Motor neuron (in vitro differentiated cells): ENCODE results near the gene DHX30. TPM values are rescaled to one million over a fixed set of nuclear protein-coding genes. Genes with fewer than 3 reads are reported as not detected.

Experiments
- ATAC-seq, 8 experiments: fragments of 200-7000 bp; cut with Tn5 transposase; replicated peaks in 6 of 8; 2 replicates each; pipeline ENCODE4 v1.8.0; 2021; ENCODE audit warnings: mild to moderate bottlenecking in 8 of 8, moderate library complexity in 8 of 8
- H3K27ac ChIP-seq, 2 donors: fragments of 250-450 bp; sonication (Bioruptor Pico); 2 replicates each; pipeline ENCODE4 v1.9.0; 2021; ENCODE audit warnings: antibody characterized with exemption in 2 of 2, mild to moderate bottlenecking in 2 of 2, moderate library complexity in 1 of 2
- H3K4me1 ChIP-seq, 2 donors: fragments of 250-450 bp; sonication (Bioruptor Pico); replicated peaks in 1 of 2; 2 replicates each; pipeline ENCODE4 v1.6.1; 2021; ENCODE audit warnings: antibody characterized with exemption in 2 of 2, mild to moderate bottlenecking in 2 of 2, moderate library complexity in 1 of 2
- H3K4me3 ChIP-seq, 5 donors: fragments of 250-450 bp; sonication (Bioruptor Pico); 2 replicates each; pipeline ENCODE4 v1.9.0; 2021; ENCODE audit warnings: antibody characterized with exemption in 5 of 5, mild to moderate bottlenecking in 5 of 5, moderate library complexity in 4 of 5
- WGBS, 10 experiments: fragments of 450-650 bp; shearing (Covaris generic); methylation state at CpG; one replicate each; pipeline ENCODE4 v1.0.0; 2022; 5-methylcytosine and 5-hydroxymethylcytosine counted together
- in situ Hi-C, 9 experiments: fragments of 400-800 bp; cut with MboI; loops; one replicate each; pipeline ENCODE4 v1.15.0; 2021; ENCODE audit warnings: low sequenced_read_pairs in 9 of 9, low pct_unique_long_range_greater_than_20kb in 2 of 9; ENCODE audit not compliant: unreplicated experiment in 9 of 9
- total RNA-seq, 8 experiments: library from RNA; unstranded; fragments of 300-600 nt; gene quantifications; 2 replicates each; pipeline versions ENCODE4 v1.2.3 to v1.2.4, GENCODE V29; 2022

The DHX30 gene
- total RNA-seq, 8 experiments from 2014 or later, result 44.7 to 98.8 (median 56.8) TPM

DNA sequence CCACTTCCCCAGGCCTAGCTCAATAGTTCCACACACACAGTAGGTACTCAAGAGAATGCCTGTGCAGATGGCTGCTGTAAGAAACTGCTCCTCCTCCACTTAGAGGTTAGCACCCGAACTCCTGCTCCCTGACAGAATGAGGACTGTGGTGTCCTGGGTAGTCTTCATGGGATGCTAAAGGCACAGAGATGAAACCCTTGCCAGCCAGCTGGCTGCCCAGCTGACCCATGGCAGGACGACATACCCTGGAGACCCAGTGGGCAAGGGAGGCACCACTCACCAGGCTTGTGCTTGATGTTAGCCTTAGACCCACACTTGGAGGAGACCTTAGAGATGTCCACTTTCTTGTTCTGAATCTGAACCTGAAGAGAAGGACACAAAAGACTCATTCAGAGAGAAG, 54.2 kb downstream of the DHX30 start:
- no peak for ATAC-seq
- Histone ChIP-seq H3K4me3 (no peak overlapping the region), H3K4me1 (no peaks in the 10 kb centered on the region), H3K27ac (no peak overlapping the region)
- in situ Hi-C loops, result loop anchor here in 2 of 9 experiments (10.0 to 25.0 kb wide), 2 partner anchors 298 to 305 kb away; no protein-coding TSS in a partner anchor
- WGBS, 10 experiments, result 44 to 83% (median 76%) methylated on average over 1 to 2 of the region's 2 CpGs; no CpG with 5 or more reads in 7 of the 10 experiments

DNA sequence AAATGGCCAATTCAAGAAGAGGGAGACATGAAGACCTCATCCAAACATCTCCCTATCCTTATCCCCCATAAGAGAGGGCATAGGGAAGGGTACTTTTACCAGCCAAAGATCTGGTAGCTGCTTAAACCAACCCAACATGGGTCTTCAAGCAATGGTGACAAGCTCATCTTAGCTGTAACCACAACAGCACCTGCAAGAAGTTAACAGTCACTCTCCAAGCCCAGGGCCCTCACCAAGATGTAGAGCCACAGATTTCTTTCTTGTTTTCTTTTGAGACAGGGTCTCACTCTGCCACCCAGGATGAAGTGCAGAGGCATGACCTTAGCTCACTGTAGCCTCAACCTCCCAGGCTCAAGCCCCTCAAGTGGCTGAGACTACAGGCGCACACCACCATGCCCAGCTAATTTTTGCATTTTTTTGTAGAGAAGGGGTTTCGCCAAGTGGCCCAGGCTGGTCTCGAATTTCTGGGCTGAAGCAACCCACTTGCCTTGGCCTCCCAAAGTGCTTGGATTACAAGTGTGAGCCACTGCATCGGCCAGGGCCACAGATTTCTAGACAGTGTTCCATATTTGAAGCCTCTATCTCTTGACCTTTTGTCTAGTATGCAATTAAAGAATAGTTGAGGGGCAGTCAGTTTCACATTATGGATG, 57.1 kb downstream of the DHX30 start:
- H3K4me3 ChIP-seq, result no peak overlapping the region
- no peak for ATAC-seq
- no peaks in the 10 kb centered on the region for H3K4me1 ChIP-seq
- WGBS, 10 experiments, result 83 to 100% (median 100%) methylated on average over 1 to 3 of the region's 4 CpGs; no CpG with 5 or more reads in 2 of the 10 experiments
- in situ Hi-C loops, result loop anchor here in 2 of 9 experiments (10.0 to 25.0 kb wide), 2 partner anchors 295 to 302 kb away; no protein-coding TSS in a partner anchor
- H3K27ac ChIP-seq, result no peak overlapping the region

DNA sequence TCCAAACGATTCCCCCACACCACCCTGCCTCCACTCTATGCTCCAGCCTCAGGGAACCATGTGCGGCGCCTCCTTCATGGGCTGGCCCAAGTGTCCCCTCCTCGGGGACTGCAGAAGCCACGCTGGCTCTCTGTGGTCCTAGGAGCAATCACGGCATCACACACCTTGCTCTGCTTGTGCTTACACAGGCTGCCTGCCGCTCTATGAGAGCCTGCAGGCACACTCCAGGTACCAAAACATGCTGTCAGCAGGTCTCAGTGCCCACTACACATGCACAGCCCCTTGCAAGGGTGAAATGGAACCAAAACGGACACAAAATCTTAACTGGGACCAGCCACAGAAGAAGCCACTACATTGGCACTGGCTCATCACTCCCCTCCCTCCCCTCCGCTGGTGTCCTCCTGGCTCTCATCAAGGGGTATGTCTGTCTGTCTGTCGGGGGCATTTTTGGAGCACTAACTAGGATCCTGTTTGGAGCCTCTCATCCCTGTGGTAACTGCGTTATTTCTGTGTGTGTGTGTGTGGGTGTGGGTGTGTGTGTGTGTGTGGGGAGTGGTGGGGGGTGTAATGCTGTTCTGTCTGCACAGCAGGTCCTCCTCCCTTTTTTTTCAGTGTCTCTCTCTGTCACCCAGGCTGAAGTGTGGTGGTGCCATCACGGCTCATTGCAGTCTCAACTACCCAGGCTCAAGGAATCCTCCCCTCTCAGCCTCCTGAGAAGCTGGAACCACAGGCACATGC, 60.6 kb downstream of the DHX30 start:
- Histone ChIP-seq H3K4me3 (no peak overlapping the region), H3K27ac (no peak overlapping the region), H3K4me1 (no peaks in the 10 kb centered on the region)
- WGBS, 10 experiments, result 43 to 100% (median 90%) methylated on average over 1 to 8 of the region's 12 CpGs; no CpG with 5 or more reads in 3 of the 10 experiments
- in situ Hi-C loops, result loop anchor here in 1 of 9 experiments (25.0 kb wide), 1 partner anchor 299 kb away; no protein-coding TSS in a partner anchor
- ATAC-seq, result no peak

DNA sequence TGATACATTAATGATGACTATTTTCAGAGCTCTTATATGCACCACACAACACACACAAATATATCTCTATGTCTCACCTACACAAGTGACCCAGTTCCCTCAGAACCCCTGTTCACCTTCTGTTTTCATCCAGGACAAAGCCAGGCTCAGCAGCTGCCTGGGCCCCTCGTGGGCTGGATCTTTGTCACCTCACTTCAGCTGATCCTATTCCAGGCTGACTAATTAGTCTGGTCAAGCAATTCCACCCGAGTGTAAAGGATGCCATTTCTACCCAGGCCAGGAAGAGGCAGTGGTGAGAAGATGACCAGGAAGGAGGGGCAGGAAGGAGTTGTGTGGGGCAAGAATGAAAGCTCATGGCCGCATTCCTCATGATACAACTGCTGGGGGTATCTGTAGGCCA, 62.3 kb downstream of the DHX30 start:
- no peaks in the 10 kb centered on the region for H3K4me1 ChIP-seq
- in situ Hi-C loops, result loop anchor here in 1 of 9 experiments (25.0 kb wide), 1 partner anchor 297 kb away; no protein-coding TSS in a partner anchor
- WGBS, 10 experiments, result 20 to 67% (median 58%) methylated on average over 1 to 3 of the region's 3 CpGs; no CpG with 5 or more reads in 5 of the 10 experiments
- no peak overlapping the region for H3K27ac ChIP-seq
- ATAC-seq, result peak in 1 of 8 experiments; percentile 17
- H3K4me3 ChIP-seq, result no peak overlapping the region

DNA sequence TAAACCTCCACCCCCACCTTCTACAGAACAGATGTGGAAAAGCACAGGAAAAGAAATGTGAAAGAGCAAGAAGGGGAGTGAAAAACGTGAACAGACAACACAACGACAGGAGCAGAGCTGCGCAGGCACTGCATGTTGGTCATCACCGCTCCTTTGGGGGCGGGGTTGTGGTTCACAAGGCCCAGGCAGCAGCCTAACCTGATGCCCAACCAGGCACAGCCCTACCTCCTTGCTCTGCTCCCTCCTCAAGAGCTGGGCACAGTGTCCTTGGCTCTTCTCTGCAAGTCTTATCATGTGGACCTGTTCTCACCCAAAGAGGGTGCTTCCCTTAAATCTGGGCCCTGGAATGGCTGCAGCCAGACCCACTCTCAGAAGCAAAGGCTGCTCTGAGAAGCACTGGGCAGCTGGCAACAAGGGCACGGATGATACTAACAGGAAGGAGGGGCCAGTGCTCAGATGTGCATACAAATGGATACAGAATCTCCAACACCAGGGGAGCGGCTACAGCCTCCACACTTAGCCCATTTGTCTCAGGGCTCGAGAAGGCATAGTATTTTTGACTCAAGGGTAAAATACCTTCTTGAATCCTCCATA, 64.6 kb downstream of the DHX30 start:
- WGBS, 10 experiments, result 80 to 100% (median 91%) methylated on average over 1 to 6 of the region's 8 CpGs; no CpG with 5 or more reads in 2 of the 10 experiments
- H3K4me1 ChIP-seq, result no peaks in the 10 kb centered on the region
- H3K27ac ChIP-seq, result no peak overlapping the region
- in situ Hi-C loops, result loop anchor here in 1 of 9 experiments (25.0 kb wide), 1 partner anchor 295 kb away; no protein-coding TSS in a partner anchor
- H3K4me3 ChIP-seq, result no peak overlapping the region
- ATAC-seq, result peak in 1 of 8 experiments; percentile 62

DNA sequence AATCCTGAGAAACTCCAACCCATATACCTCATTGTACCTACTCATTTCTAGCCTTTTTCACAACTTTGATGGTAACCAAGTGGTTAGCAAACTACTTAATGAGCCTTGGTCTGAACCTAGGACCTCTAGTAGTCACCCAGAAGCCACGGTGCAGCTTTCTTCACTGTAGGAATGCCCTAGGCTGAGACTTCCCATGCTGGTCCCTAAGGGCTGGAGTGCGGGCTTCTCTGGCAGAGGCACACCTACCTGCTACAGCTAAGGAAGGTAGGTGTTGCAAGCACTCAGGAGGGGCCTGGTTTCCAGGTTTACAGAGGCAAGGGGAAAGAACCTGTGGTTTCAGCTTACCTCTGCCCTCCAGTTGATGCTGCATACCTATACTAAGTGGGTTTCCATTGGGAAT, 65.4 kb downstream of the DHX30 start:
- WGBS, 10 experiments, result 80 to 100% (median 100%) methylated on average over 1 of the region's 2 CpGs; no CpG with 5 or more reads in 2 of the 10 experiments
- Histone ChIP-seq H3K4me1 (no peaks in the 10 kb centered on the region), H3K27ac (no peak overlapping the region), H3K4me3 (no peak overlapping the region)
- no peak for ATAC-seq
- in situ Hi-C loops, result loop anchor here in 1 of 9 experiments (25.0 kb wide), 1 partner anchor 294 kb away; no protein-coding TSS in a partner anchor

DNA sequence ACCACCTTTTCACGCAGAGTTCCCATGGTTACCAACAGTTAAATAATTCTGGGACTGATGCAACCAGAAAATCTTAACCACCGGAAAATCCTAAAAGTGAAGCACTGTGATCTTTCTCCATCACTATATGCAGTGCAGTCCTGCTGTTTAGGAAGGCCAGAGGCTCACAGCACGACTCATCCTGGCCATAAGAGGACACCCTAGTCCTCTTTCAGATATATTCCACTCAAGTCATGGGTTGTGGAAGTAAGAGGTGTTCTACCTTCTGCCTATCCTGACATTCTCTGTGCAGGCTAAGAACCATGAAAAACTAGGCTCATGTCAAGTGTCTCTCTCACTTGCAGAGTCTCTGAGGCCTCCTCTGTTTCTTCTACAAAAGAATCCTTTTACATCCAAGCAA, 67.2 kb downstream of the DHX30 start:
- no peaks in the 10 kb centered on the region for H3K4me1 ChIP-seq
- in situ Hi-C loops, result loop anchor here in 1 of 9 experiments (25.0 kb wide), 1 partner anchor 292 kb away; no protein-coding TSS in a partner anchor
- H3K27ac ChIP-seq, result no peak overlapping the region
- H3K4me3 ChIP-seq, result no peak overlapping the region
- 79 to 100% (median 100%) methylated on average over 1 to 3 of the region's 3 CpGs; no CpG with 5 or more reads in 3 of the 10 experiments for WGBS, 10 experiments
- no peak for ATAC-seq

DNA sequence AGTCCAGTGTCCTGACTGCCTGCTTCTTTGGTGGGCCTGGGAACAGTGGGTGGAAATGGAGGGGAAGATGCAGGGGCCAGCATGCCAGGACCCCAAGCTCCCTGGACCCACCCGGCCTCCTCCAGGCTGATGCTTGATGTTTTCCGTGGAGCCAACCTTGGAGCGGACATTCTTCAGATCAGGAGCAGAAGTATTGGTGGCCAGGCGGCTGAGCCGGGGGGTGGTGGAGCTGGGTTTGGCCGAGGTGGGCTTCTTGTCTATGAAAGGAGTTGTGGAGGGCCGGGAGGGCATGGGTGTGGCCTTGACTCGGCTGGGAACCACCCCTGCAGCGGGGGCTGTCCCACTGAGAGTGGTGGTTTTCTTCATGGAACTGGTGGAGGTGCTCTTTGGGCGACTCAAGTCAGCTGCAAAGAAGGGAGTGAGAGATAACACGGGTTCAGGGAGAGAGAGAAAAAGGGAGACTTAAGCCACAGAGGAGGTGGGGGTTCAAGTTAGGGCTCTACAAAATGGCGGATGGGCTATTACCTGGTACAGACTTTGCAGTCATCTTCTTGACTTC, 67.8 kb downstream of the DHX30 start:
- in situ Hi-C loops, result loop anchor here in 1 of 9 experiments (25.0 kb wide), 1 partner anchor 292 kb away; no protein-coding TSS in a partner anchor
- no peak for ATAC-seq
- H3K4me3 ChIP-seq, result no peak overlapping the region
- no peak overlapping the region for H3K27ac ChIP-seq
- no peaks in the 10 kb centered on the region for H3K4me1 ChIP-seq
- WGBS, 10 experiments, result 60 to 100% (median 90%) methylated on average over 1 to 7 of the region's 12 CpGs; no CpG with 5 or more reads in 3 of the 10 experiments

DNA sequence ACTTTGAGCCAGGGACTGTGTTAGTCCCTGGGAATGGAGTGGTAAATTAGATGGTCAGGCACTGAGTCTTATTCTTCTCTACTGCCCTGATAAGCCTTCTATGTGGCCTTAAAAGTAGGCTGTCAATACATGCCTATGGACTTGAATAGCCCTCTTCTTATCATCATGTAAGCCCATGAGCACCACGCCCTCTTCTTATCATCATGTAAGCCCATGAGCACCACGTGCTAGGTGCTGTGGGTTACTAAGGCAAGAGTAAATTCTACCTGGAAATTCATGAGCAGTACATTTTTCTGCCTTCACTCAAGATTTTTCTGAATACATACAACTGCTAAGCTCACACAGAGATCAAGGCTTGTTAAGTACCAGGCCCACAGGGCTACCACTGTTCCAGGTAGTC, 68.5 kb downstream of the DHX30 start:
- Histone ChIP-seq H3K4me1 (no peaks in the 10 kb centered on the region), H3K27ac (no peak overlapping the region), H3K4me3 (no peak overlapping the region)
- in situ Hi-C loops, result loop anchor here in 1 of 9 experiments (25.0 kb wide), 1 partner anchor 291 kb away; no protein-coding TSS in a partner anchor
- ATAC-seq, result no peak
- WGBS, 10 experiments, result 90 to 100% (median 94%) methylated on average over 1 to 2 of the region's 2 CpGs; no CpG with 5 or more reads in 3 of the 10 experiments

DNA sequence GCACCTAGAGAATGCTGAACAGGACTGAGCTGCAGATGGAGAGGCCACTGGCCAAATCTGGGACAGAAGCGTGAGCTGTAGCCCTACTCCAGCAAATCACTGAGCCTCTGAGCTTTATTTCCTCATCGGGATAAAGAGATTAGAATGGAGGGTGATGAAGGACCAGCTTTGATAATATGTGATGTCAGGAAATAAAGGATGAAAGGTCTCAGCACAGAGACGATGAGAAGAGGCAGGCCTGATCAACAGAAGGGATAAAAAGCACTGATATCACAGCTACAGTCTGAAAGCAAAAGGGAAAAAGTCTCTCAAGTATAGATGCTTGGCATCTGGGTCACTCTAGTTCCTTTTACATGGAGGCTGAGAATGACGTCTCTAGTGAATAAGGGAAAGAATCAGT, 70.0 kb downstream of the DHX30 start:
- Histone ChIP-seq H3K4me3 (no peak overlapping the region), H3K4me1 (no peaks in the 10 kb centered on the region), H3K27ac (no peak overlapping the region)
- in situ Hi-C loops, result loop anchor here in 1 of 9 experiments (25.0 kb wide), 1 partner anchor 289 kb away; no protein-coding TSS in a partner anchor
- no peak for ATAC-seq
- WGBS, 10 experiments, result 25 to 100% (median 90%) methylated on average over 2 to 4 of the region's 4 CpGs; no CpG with 5 or more reads in 3 of the 10 experiments

DNA sequence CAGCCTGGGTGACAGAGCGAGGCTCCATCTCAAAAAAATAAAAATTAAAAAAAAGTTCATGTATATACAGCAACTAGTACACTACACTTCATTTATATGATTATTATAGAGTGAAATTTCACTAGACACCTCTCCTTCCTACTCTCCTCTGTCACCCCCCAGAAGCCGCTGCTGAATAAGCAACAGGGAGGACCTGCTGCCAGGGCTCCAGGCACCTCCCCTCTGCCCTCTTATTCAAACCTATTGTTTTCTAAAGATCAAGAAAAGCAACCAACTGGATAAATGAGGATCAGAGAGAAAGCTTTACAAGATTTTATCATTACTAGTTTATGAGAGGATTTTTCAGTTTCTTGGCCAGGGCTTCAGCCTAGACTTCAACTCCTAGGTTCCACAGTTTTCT, 71.5 kb downstream of the DHX30 start:
- WGBS, 10 experiments, result 83 to 100% (median 100%) methylated on average over 1 to 2 of the region's 2 CpGs; no CpG with 5 or more reads in 5 of the 10 experiments
- no peak for ATAC-seq

DNA sequence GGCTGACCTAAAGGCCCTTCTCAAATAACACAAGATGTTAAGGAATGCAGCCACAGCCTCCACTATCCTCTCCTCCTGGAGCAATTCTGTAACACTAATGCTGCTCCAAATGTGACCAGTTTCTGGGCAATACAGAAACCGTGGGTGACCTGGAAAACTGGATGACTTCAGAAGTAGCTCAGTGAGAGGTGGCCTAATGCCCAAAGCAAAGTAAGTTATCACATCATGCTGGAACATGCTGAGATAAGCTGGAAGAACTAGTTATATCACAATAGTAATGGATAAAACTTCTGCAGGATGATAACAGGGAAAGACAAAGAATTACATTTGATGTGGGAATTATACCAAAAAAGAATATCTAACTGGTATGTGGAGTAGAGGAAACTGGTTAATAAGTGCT, 72.0 kb downstream of the DHX30 start:
- in situ Hi-C loops, result loop anchor here in 1 of 9 experiments (25.0 kb wide), 1 partner anchor 287 kb away; no protein-coding TSS in a partner anchor
- no peaks in the 10 kb centered on the region for H3K4me1 ChIP-seq
- no peak overlapping the region for H3K4me3 ChIP-seq
- WGBS, 10 experiments, result 22 to 67% (median 44%) methylated on average over 1 of the region's 1 CpG; no CpG with 5 or more reads in 5 of the 10 experiments
- no peak overlapping the region for H3K27ac ChIP-seq
- ATAC-seq, result no peak

More for the DNA sequence above, 71.5 kb downstream of the DHX30 start:
- H3K4me3 ChIP-seq, result no peak overlapping the region
- in situ Hi-C loops, result loop anchor here in 1 of 9 experiments (25.0 kb wide), 1 partner anchor 288 kb away; no protein-coding TSS in a partner anchor
- no peak overlapping the region for H3K27ac ChIP-seq
- no peaks in the 10 kb centered on the region for H3K4me1 ChIP-seq
